Mucosa of rectum (tissue), 2 donors: Measurements from ENCODE around the gene PSMA6.
A peak's percentile ranks its signal among the peaks of the same experiment; 100 is the strongest.

Experiments
- H3K27ac ChIP-seq, 2 donors: one replicate each; pipeline ENCODE4 v1.7.0; 2013; ENCODE audit warnings: inconsistent platforms in 2 of 2, low read depth in 2 of 2, low read length in 2 of 2
- H3K27me3 ChIP-seq, 2 donors: one replicate each; pipeline ENCODE4 v1.7.0; 2013; ENCODE audit warnings: low read length in 2 of 2; ENCODE audit not compliant: control insufficient read depth in 2 of 2, insufficient read depth in 2 of 2
- H3K36me3 ChIP-seq, 2 donors: one replicate each; pipeline ENCODE4 v1.7.0; 2013; ENCODE audit warnings: low read length in 2 of 2; ENCODE audit not compliant: control insufficient read depth in 2 of 2, insufficient read depth in 2 of 2
- H3K4me1 ChIP-seq, 2 donors: one replicate each; pipeline ENCODE4 v1.7.0; 2013; ENCODE audit warnings: low read length in 2 of 2, mild to moderate bottlenecking in 1 of 2; ENCODE audit not compliant: control insufficient read depth in 2 of 2, insufficient read depth in 2 of 2
- H3K4me3 ChIP-seq, 2 donors: one replicate each; pipeline ENCODE4 v1.7.0; 2013; ENCODE audit warnings: low read length in 2 of 2
- H3K9ac ChIP-seq, 2 donors: one replicate each; pipeline ENCODE4 v1.7.0; 2013; ENCODE audit warnings: low read length in 2 of 2, low read depth in 1 of 2, mild to moderate bottlenecking in 1 of 2
- H3K9me3 ChIP-seq, 2 donors: one replicate each; pipeline ENCODE4 v1.7.0; 2013; ENCODE audit warnings: low read length in 2 of 2; ENCODE audit not compliant: control insufficient read depth in 2 of 2
- donor health status: healthy.
- donor health status: Normal muscosa, but diverticular disease.

Gene PSMA6

GRCh38 chr14:35281341-35281740, 10.8 kb upstream of the PSMA6 start:
- Histone ChIP-seq H3K27ac (no peak overlapping the region), H3K4me3 (no peak overlapping the region), H3K9me3 (no peaks in the 10 kb centered on the region), H3K36me3 (peaks cover 0 to 2% of the 10 kb centered on the region in 2 donors), H3K9ac (no peak overlapping the region), H3K27me3 (no peaks in the 10 kb centered on the region), H3K4me1 (no peaks in the 10 kb centered on the region)

DNA sequence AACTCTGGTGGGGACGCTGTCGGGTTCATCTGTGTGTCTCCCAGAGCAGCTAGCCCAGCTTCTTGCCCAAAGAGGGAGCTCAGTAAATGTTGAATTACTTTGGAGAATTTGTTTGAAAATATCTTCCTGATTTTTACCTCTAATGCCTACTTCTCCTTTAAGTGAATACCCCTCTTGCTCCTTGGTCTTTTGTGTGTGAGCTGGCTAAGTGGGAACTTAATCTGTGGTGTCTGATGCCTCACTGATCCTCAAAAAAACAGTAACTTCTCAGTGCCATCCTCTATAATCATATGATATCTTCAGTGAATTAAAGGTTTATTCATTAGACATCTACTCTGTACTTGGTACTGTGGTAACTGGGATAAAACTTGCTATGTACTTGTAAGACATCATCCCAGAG, 7.7 kb upstream of the PSMA6 start:
- H3K9ac ChIP-seq = no peak overlapping the region
- no peaks in the 10 kb centered on the region for H3K27me3 ChIP-seq
- H3K36me3 ChIP-seq = no peaks in the 10 kb centered on the region
- H3K4me1 ChIP-seq = no peaks in the 10 kb centered on the region
- no peak overlapping the region for H3K4me3 ChIP-seq
- H3K27ac ChIP-seq = no peak overlapping the region
- no peaks in the 10 kb centered on the region for H3K9me3 ChIP-seq

- Histone ChIP-seq H3K36me3 (no peaks in the 10 kb centered on the region), H3K27me3 (no peaks in the 10 kb centered on the region), H3K4me1 (no peaks in the 10 kb centered on the region), H3K9ac (no peak overlapping the region), H3K9me3 (no peaks in the 10 kb centered on the region), H3K4me3 (no peak overlapping the region), H3K27ac (peak overlapping the region; percentile 3 to 50)
These were observed 6.8 kb upstream of the PSMA6 start for GRCh38 chr14:35285168-35286002.

DNA sequence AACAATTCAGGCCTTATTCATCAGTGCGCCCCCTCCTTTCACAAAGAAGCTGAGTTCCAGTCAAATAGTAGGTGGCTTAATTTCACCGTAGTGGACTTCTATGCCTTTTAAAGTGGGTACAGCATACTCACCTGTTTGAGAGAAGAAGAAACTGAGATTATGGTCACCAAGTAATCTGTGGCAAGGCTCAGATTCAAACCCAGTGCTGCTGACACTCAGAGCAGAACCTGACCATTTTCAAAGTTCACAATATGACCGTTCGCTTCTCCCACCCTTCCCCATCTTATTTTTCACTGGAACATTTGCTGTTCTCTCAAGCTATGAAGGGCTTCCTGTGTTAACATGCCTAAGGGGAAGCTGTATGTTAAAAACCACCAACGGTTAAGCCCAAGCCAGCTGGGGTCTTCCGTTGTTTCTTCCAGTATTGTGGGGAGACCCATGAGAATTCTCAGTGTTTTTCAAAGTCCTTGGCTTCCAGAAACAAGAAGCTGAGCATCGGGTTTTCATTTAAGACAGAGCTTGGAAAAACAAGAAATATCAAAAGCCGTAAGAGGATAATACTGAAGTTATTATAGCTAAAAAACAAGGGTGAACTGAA, 6.1 kb upstream of the PSMA6 start:
- H3K27ac ChIP-seq = peak overlapping the region in 1 of 2 donors; percentile 50
- H3K4me3 ChIP-seq = no peak overlapping the region
- no peaks in the 10 kb centered on the region for H3K36me3 ChIP-seq
- no peaks in the 10 kb centered on the region for H3K4me1 ChIP-seq
- H3K9ac ChIP-seq = no peak overlapping the region
- no peaks in the 10 kb centered on the region for H3K27me3 ChIP-seq
- no peaks in the 10 kb centered on the region for H3K9me3 ChIP-seq

DNA sequence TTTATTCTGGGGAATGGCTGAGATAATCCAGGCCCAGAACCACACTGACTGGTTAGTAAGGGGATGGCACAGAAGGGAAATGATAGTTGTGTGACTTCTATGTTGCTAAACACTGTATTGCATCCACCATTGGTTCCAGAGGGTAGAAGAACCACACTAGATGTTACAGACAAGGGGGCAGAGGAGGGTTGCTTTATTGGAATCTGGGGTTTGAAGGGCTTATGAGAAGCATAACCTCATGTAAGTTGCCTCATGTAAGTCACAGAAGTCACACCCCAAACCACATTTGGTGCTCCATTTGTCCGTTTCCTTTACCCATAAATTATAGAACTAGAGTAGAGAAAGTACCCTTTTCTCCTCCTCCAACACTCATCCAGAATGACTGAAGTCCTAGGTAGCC, 5.5 kb upstream of the PSMA6 start:
- H3K27ac ChIP-seq = no peak overlapping the region
- no peaks in the 10 kb centered on the region for H3K9me3 ChIP-seq
- H3K9ac ChIP-seq = no peak overlapping the region
- H3K36me3 ChIP-seq = no peaks in the 10 kb centered on the region
- H3K4me1 ChIP-seq = no peaks in the 10 kb centered on the region
- H3K27me3 ChIP-seq = no peaks in the 10 kb centered on the region
- no peak overlapping the region for H3K4me3 ChIP-seq

GRCh38 chr14:35287431-35288013, 4.7 kb upstream of the PSMA6 start:
- no peak overlapping the region for H3K9ac ChIP-seq
- H3K4me1 ChIP-seq = peaks cover 0 to under 1% of the 10 kb centered on the region in 2 donors
- H3K27me3 ChIP-seq = no peaks in the 10 kb centered on the region
- no peaks in the 10 kb centered on the region for H3K36me3 ChIP-seq
- no peak overlapping the region for H3K4me3 ChIP-seq
- no peak overlapping the region for H3K27ac ChIP-seq
- H3K9me3 ChIP-seq = no peaks in the 10 kb centered on the region

- Histone ChIP-seq H3K27me3 (no peaks in the 10 kb centered on the region), H3K9me3 (no peaks in the 10 kb centered on the region), H3K27ac (no peak overlapping the region), H3K4me3 (no peak overlapping the region), H3K9ac (no peak overlapping the region), H3K36me3 (no peaks in the 10 kb centered on the region), H3K4me1 (peaks cover 13 to 14% of the 10 kb centered on the region in 2 donors)
These were observed 2.6 kb upstream of the PSMA6 start for GRCh38 chr14:35289623-35290022.

GRCh38 chr14:35292770-35293561, 784 bp downstream of the PSMA6 start:
- Histone ChIP-seq H3K27ac (peak overlapping the region; percentile 93 to 95), H3K4me3 (peak overlapping the region; percentile 98 to 99), H3K36me3 (peaks cover 2 to 4% of the 10 kb centered on the region in 2 donors), H3K27me3 (no peaks in the 10 kb centered on the region), H3K9me3 (no peaks in the 10 kb centered on the region), H3K9ac (peak overlapping the region; percentile 90 to 98), H3K4me1 (peaks cover 16 to 21% of the 10 kb centered on the region in 2 donors)

DNA sequence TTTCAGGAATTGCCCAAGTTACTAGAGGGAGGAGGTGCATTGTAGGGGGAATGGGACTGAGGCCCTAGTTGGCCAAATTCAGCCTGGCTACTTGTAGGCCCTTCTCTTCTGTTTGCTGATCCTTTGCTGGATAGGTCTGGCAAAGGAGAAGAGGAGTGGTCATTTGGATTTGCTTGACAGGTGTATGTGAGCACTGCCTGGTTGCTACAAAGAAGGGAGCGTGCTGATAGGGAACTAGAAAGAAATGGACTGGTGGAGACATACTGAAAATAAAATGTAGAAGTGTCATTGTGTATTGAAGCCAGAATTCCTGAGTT, 3.6 kb downstream of the PSMA6 start:
- Histone ChIP-seq H3K4me1 (peaks cover 16 to 21% of the 10 kb centered on the region in 2 donors), H3K27ac (no peak overlapping the region)

GRCh38 chr14:35296545-35296944, 4.4 kb downstream of the PSMA6 start:
- Histone ChIP-seq H3K4me3 (no peak overlapping the region), H3K27ac (no peak overlapping the region), H3K36me3 (peaks cover 2 to 4% of the 10 kb centered on the region in 2 donors), H3K9me3 (no peaks in the 10 kb centered on the region), H3K27me3 (no peaks in the 10 kb centered on the region), H3K4me1 (peaks cover 16 to 21% of the 10 kb centered on the region in 2 donors), H3K9ac (no peak overlapping the region)

More for the DNA sequence above, 3.6 kb downstream of the PSMA6 start:
- Histone ChIP-seq H3K36me3 (peaks cover 2 to 4% of the 10 kb centered on the region in 2 donors), H3K9me3 (no peaks in the 10 kb centered on the region), H3K9ac (no peak overlapping the region), H3K4me3 (no peak overlapping the region), H3K27me3 (no peaks in the 10 kb centered on the region)
